Measurements from ENCODE around the gene TESK1. TPM values are rescaled to one million over a fixed set of nuclear protein-coding genes. Genes with fewer than 3 reads are reported as not detected.

The TESK1 gene
- total and polyA plus RNA-seq, 2 of the 8 experiments (the other 6 are each of a cell fraction or from before 2014, with no cell fraction given) = 13.5 to 13.9 TPM

GRCh38 chr9:35562895-35563780 lies 41.9 kb upstream of the TESK1 start:
- no peak for DNase-seq (ENCODE audit: low read depth in 1 of 2, low spot score in 2 of 2)
- H3K36me3 ChIP-seq (ENCODE audit: control insufficient read depth in 2 of 4, insufficient read depth in 4 of 4, low read length in 3 of 4) = no peaks in the 10 kb centered on the region
- H3K4me2 ChIP-seq (ENCODE audit: insufficient read depth in 1 of 2, low read depth in 2 of 2, low read length in 2 of 2) = no peak overlapping the region
- H2BK12ac ChIP-seq (ENCODE audit: low read depth, low read length) = no peak overlapping the region
- no peaks in the 10 kb centered on the region; the same call in 1 of the 2 replicates for H3K23me2 ChIP-seq (ENCODE audit: low read depth, low read length)
- H2BK15ac ChIP-seq (ENCODE audit: low read length) = no peak overlapping the region
- H3K14ac ChIP-seq (ENCODE audit: insufficient read length) = no peak overlapping the region
- no peaks in the 10 kb centered on the region for H3K79me2 ChIP-seq (ENCODE audit: control insufficient read depth in 1 of 2, insufficient read depth in 2 of 2, low read length in 2 of 2)
- H4K8ac ChIP-seq (ENCODE audit: extremely low read depth, insufficient read depth, low read length) = no peak overlapping the region
- H3K9me3 ChIP-seq (ENCODE audit: insufficient read depth in 2 of 2, low read depth in 1 of 2, low read length in 1 of 2) = no peaks in the 10 kb centered on the region
- H4K91ac ChIP-seq (replicated peaks; ENCODE audit: insufficient read length, low read length) = no peak overlapping the region
- no peak overlapping the region for H3K4me3 ChIP-seq (ENCODE audit: extremely low read depth in 1 of 4, insufficient read depth in 2 of 4, low read depth in 3 of 4, low read length in 4 of 4)
- H4K20me1 ChIP-seq (replicated peaks in 1 of 2; ENCODE audit: control insufficient read depth in 1 of 2, insufficient read depth in 2 of 2, low read length in 2 of 2) = peaks cover 0 to 2% of the 10 kb centered on the region in 2 experiments
- H2BK20ac ChIP-seq (ENCODE audit: low read length) = no peak overlapping the region
- no peak overlapping the region for H3K4ac ChIP-seq (replicated peaks; ENCODE audit: insufficient read length, low read depth, low read length)
- H3K4me1 ChIP-seq (replicated peaks in 1 of 4; ENCODE audit: control insufficient read depth in 3 of 4, insufficient read depth in 4 of 4, low read length in 3 of 4) = peaks cover 0 to 3% (median 0%) of the 10 kb centered on the region in 4 experiments; a peak in 1 of 7 replicates
- H3K9ac ChIP-seq (replicated peaks in 1 of 4; ENCODE audit: extremely low read depth in 1 of 4, low read depth in 3 of 4, low read length in 3 of 4) = no peak overlapping the region
- H3K27me3 ChIP-seq (replicated peaks in 1 of 4; ENCODE audit: control insufficient read depth in 3 of 4, extremely low read depth in 1 of 4, insufficient read depth in 3 of 4, low read length in 3 of 4) = no peaks in the 10 kb centered on the region
- TF ChIP-seq, protein P1, sequence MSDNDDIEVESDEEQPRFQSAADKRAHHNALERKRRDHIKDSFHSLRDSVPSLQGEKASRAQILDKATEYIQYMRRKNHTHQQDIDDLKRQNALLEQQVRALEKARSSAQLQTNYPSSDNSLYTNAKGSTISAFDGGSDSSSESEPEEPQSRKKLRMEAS (IDR thresholded peaks at IDR 0.05) = no peak
- no peak for TF ChIP-seq POLR2A (IDR thresholded peaks at IDR 0.05; ENCODE audit: control extremely low read depth in 1 of 2, low read depth in 2 of 2, low read length in 2 of 2)
- TF ChIP-seq ATF3 (IDR thresholded peaks at IDR 0.05; ENCODE audit: insufficient read depth, low read depth, low read length) = no peak
- no peak for TF ChIP-seq SUZ12 (IDR thresholded peaks at IDR 0.05; ENCODE audit: low read length)
- ChIA-PET POLR2A (ENCODE audit: partially characterized antibody) (interaction anchor here (0.9 to 1.8 kb wide), 4 partner anchors 10 to 73 kb away, joined by 3 to 4 read pairs (median 3); partner anchors contain the start of gene RUSC2), CTCF (ENCODE audit: partially characterized antibody) (interaction anchor here (0.5 to 18.3 kb wide), 9 partner anchors 9 to 150 kb away, joined by 3 to 181 read pairs (median 4); no protein-coding TSS in a partner anchor)
- H3K27ac ChIP-seq (ENCODE audit: low read depth, low read length) = no peak overlapping the region
- no peak overlapping the region for H2BK5ac ChIP-seq (ENCODE audit: low read depth, low read length)
- H2AK5ac ChIP-seq (ENCODE audit: low read depth, low read length) = no peak overlapping the region
- H4K5ac ChIP-seq (ENCODE audit: insufficient read length, low read depth, low read length) = no peak overlapping the region
- no peak overlapping the region for H2BK120ac ChIP-seq (replicated peaks; ENCODE audit: low read depth, low read length)
- no peak overlapping the region for H3K18ac ChIP-seq (ENCODE audit: extremely low read depth, low read length)
- no peak overlapping the region for H3K23ac ChIP-seq (ENCODE audit: insufficient read length)
- FAIRE-seq = no peak
- H3K56ac ChIP-seq (replicated peaks; ENCODE audit: insufficient read length, low read depth, low read length) = no peak overlapping the region
- no peaks in the 10 kb centered on the region for H3K79me1 ChIP-seq (ENCODE audit: low read depth, low read length)
- H2AFZ ChIP-seq (ENCODE audit: low read length) = no peak overlapping the region
- 91% methylated on average over 20 of the region's 20 CpGs; no CpG with 5 or more reads in 1 of the 2 experiments for WGBS, 2 experiments (ENCODE audit: extremely low coverage in 1 of 2, insufficient coverage in 1 of 2, insufficient read length in 1 of 2, insufficient replicate concordance in 2 of 2, low coverage in 1 of 2, low lambda C conversion rate in 2 of 2, missing lambda C conversion rate in 1 of 2)
